GM13977 (cell line): ENCODE measurements around the gene SERPIND1.

Experiments
- DNase-seq: peaks from one replicate; pipeline ENCODE4 v3.0.0; 2012; ENCODE audit warnings: low spot score
- in situ Hi-C: fragments of 300-500 bp; cut with MboI; formaldehyde crosslinking; loops from one replicate; pipeline ENCODE4 v1.12.0; 2022; ENCODE audit warnings: low sequenced_read_pairs, low pct_unique_long_range_greater_than_20kb, mixed read lengths, inconsistent platforms; ENCODE audit not compliant: unreplicated experiment
- TF ChIP-seq, protein P1 (sequence below): IDR thresholded peaks from 2 replicates; pipeline ENCODE4 v1.5.1; 2012; ENCODE audit warnings: mild to moderate bottlenecking, control low read depth; ENCODE audit not compliant: insufficient read depth; ENCODE audit errors: extremely low read depth, missing control alignments

The SERPIND1 gene

DNA sequence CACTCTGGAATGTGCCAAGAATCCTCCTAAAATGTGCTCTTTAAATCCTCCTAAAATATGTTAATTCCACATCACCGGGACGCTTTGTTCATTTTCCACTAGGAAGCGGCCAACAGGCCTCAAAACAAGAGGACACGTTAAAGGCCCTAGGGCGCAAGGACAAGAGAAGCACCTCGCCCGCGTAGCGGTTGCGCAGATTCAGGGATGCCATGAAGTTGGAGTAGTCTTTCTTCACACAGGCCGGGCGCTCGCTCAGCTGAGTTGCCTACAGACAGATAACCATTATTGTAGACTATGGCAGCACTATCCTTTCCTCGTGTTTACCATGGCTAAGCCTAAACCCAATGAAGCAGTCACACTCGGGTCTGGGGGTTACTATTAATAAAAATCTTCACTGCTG lies 29.5 kb upstream of the SERPIND1 start:
- in situ Hi-C loops, result no loop called here
- no peak for DNase-seq
- TF ChIP-seq, protein P1, sequence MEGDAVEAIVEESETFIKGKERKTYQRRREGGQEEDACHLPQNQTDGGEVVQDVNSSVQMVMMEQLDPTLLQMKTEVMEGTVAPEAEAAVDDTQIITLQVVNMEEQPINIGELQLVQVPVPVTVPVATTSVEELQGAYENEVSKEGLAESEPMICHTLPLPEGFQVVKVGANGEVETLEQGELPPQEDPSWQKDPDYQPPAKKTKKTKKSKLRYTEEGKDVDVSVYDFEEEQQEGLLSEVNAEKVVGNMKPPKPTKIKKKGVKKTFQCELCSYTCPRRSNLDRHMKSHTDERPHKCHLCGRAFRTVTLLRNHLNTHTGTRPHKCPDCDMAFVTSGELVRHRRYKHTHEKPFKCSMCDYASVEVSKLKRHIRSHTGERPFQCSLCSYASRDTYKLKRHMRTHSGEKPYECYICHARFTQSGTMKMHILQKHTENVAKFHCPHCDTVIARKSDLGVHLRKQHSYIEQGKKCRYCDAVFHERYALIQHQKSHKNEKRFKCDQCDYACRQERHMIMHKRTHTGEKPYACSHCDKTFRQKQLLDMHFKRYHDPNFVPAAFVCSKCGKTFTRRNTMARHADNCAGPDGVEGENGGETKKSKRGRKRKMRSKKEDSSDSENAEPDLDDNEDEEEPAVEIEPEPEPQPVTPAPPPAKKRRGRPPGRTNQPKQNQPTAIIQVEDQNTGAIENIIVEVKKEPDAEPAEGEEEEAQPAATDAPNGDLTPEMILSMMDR, result no peak

DNA sequence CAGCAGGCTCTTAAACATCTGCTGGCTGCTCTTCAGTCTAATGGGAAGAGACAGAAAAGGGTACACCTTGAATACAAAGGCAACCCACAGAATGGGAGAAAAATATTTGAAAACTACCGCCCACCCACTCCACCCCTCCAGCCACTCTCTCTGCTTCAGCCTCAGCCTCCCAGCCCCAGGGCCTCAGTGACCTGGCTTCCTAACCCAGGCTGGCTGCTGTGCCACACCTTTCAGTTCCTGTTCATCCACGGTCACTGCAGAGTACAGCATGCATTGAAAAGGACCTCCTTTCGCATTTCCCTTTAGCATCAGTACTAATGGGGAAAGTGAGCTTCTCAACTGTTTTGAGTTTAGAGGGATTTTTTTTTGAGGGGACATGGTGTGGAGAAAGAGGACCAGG lies 28.8 kb upstream of the SERPIND1 start:
- TF ChIP-seq, protein P1, result no peak
- no peak for DNase-seq
- in situ Hi-C loops, result no loop called here

DNA sequence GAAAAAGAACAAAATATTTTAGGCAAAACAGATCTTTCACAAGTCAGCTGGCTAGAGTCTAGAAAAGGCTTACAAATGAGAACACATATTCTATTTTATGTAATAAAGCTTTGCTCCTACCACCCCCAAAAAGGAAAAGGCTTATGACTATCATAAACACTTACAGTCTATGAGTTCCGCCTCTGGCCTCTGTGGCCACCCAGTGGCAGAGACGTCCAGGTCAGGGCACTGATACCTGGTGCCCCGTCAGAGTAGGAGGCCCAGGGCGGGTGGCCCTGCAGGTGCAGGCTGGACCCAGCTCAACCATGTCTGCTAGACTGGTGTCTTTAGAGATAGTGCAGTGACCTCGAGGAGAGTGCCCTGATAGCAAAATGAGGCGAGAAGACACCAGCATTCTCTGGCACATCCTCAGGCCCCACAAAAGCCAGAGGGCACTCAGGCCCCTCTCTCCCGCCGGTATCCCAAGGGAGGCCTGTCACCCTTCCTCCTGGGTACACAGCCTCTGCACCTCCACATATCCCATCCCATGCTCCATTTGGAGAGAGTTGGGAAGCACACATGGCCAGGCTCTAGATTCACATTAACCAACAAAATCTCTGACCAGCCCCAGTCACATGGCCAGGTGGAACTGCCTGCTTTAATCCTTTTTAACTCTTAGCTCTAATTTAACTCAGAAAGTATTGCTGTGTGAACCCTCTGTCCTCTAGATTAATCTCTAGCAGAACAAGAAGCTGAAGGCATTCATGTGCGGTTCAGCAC lies 27.3 kb upstream of the SERPIND1 start:
- in situ Hi-C loops, result no loop called here
- no peak for DNase-seq
- TF ChIP-seq, protein P1, result no peak

DNA sequence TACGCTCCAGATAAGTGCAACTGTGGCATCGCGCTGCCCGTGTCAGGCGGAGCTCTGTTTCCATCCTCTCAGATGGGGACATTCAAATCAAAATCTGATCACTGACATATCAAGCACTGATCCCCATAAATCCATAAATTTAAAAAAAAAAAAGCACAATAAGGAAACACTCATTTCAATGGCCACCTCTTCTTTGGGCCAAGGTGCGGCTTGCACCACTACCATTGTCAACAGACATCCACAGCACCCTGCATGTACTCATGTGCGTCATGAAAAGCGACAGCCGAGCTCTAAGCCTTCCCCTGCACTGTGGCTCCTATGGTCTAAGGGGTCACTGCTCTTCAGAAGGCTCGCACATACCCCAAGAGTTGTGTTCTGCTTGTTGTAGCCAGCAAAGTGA lies 26.7 kb upstream of the SERPIND1 start:
- in situ Hi-C loops, result no loop called here
- no peak for DNase-seq
- TF ChIP-seq, protein P1, result no peak

DNA sequence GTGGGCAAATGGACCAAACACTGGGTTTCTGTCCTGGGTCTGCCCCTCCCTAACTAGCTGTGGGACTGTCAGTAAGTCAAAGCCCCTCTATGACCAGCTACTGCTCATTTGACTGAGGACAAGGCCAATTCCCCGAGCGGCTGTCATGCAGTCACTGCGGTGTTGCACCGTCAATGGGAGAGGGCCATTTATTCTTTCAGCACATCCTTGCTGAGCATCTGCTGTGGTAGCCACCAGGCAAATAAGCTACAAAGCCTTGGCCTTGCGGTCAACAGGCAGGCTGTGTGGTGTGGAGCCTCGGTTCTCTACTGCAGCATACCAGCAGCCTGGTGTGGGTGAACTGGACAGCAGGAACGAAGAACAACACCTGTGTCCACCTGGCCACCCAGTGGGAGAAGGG lies 25.8 kb upstream of the SERPIND1 start:
- TF ChIP-seq, protein P1, result no peak
- in situ Hi-C loops, result no loop called here
- DNase-seq, result no peak

DNA sequence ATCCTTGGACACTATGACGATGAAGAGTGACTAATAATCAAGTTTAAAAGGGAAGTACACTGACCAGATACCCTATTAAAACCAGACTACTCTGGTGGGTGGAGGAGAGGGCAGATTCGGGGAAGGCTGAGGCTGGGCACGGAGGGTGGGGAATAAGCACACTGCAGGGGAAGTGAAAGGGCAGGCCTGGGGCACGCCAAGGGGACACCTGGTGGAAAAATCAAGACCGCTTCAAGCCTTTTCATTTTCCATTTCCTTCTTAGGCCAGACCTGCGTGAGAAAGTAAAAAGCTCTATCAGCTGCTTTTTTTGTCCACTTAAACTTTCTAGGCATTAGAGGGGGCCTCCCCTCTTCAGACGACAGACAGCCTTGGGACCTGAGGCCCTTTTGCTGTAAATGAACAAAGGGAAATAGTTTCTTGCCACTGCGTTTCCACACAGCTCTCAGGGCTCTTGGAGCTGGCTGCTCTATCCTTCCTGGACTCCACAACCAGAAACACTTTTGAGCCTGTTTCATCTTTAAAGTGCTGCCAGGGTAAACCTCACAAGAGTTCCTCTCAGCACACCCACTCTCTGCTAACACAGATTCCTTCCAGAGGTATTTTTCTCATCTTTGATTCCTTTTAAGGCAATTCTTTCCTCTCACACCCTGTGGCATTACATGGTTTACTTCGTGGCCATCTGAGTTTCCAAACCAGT lies 25.0 kb upstream of the SERPIND1 start:
- DNase-seq, result peak; percentile 72
- TF ChIP-seq, protein P1, result no peak
- in situ Hi-C loops, result no loop called here
